Natural killer cell (primary cell): ENCODE measurements around the gene PPIF. TPM values are rescaled to one million over a fixed set of nuclear protein-coding genes. Genes with fewer than 3 reads are reported as not detected.

Experiments used
- ATAC-seq, 3 donors: fragments of 150-1000 bp in 2 of 3; fragments of 200-7000 bp in 1 of 3; cut with Tn5 transposase; 1 replicate in 1 of 3; 2 replicates in 2 of 3; pipeline ENCODE4 v1.10.0; 2021; ENCODE audit warnings: mild to moderate bottlenecking in 2 of 3, moderate library complexity in 2 of 3
- DNase-seq, 2 donors: peaks; one replicate each; pipeline versions ENCODE4 v3.0.0 to v3.0.0-alpha.2; 2013 to 2021; ENCODE audit warnings: mixed read lengths in 1 of 2
- H3K27ac ChIP-seq: one replicate; pipeline ENCODE4 v1.5.1; 2013; ENCODE audit warnings: mild to moderate bottlenecking, low read length
- H3K27me3 ChIP-seq: one replicate; pipeline ENCODE4 v1.6.1; 2013; ENCODE audit warnings: low read length; ENCODE audit not compliant: control insufficient read depth, insufficient read depth
- H3K36me3 ChIP-seq: one replicate; pipeline ENCODE4 v1.6.1; 2013; ENCODE audit warnings: low read length; ENCODE audit not compliant: control insufficient read depth, insufficient read depth
- H3K4me1 ChIP-seq: one replicate; pipeline ENCODE4 v1.6.1; 2013; ENCODE audit warnings: low read length; ENCODE audit not compliant: control insufficient read depth, insufficient read depth
- H3K4me3 ChIP-seq: one replicate; pipeline ENCODE4 v1.5.1; 2013; ENCODE audit warnings: low read length
- H3K9me3 ChIP-seq: one replicate; pipeline ENCODE4 v1.6.1; 2013; ENCODE audit warnings: low read length; ENCODE audit not compliant: control insufficient read depth, insufficient read depth
- H3K27ac Mint-ChIP-seq, 2 donors: one replicate each; pipeline ENCODE4 v1.8.0; 2022; ENCODE audit warnings: mild to moderate bottlenecking in 2 of 2, mixed read lengths in 2 of 2, moderate library complexity in 1 of 2
- H3K27me3 Mint-ChIP-seq, 2 donors: one replicate each; pipeline ENCODE4 v1.8.0; 2022; ENCODE audit warnings: low read depth in 2 of 2, mixed read lengths in 2 of 2
- H3K36me3 Mint-ChIP-seq: one replicate; pipeline ENCODE4 v1.8.0; 2022; ENCODE audit warnings: mixed read lengths
- H3K4me1 Mint-ChIP-seq, 2 donors: one replicate each; pipeline ENCODE4 v1.8.0; 2022; ENCODE audit warnings: mixed read lengths in 2 of 2
- H3K4me3 Mint-ChIP-seq: one replicate; pipeline ENCODE4 v1.8.0; 2022; ENCODE audit warnings: mild to moderate bottlenecking, moderate library complexity, mixed read lengths
- H3K9me3 Mint-ChIP-seq, 2 donors: one replicate each; pipeline ENCODE4 v1.8.0; 2022; ENCODE audit warnings: mixed read lengths in 2 of 2
- CTCF ChIP-seq: fragments of 200-600 bp; IDR thresholded peaks from one replicate; pipeline ENCODE4 v1.8.0; 2022; ENCODE audit warnings: antibody characterized with exemption
- WGBS: methylation state at CpG from one replicate; pipeline ENCODE4 v1.1.7; 2013; ENCODE audit warnings: missing lambda C conversion rate; ENCODE audit not compliant: insufficient coverage; 5-methylcytosine and 5-hydroxymethylcytosine counted together
- intact Hi-C: fragments of 100-400 bp; cut with micrococcal nuclease; formaldehyde crosslinking; loops from one replicate; pipeline ENCODE4 v1.14.2; 2022
- total RNA-seq, 4 donors: library from RNA; stranded (reverse); fragments of 120-200 nt in 1 of 4; gene quantifications; one replicate each; pipeline versions ENCODE4 v1.2.3 to v1.2.4, GENCODE V29; 2013 to 2022

Gene PPIF
- total RNA-seq, 3 donors from 2014 or later (not counting 1 experiment from before 2014, with no cell fraction given), result 59.5 to 99.1 (median 66.3) TPM

DNA sequence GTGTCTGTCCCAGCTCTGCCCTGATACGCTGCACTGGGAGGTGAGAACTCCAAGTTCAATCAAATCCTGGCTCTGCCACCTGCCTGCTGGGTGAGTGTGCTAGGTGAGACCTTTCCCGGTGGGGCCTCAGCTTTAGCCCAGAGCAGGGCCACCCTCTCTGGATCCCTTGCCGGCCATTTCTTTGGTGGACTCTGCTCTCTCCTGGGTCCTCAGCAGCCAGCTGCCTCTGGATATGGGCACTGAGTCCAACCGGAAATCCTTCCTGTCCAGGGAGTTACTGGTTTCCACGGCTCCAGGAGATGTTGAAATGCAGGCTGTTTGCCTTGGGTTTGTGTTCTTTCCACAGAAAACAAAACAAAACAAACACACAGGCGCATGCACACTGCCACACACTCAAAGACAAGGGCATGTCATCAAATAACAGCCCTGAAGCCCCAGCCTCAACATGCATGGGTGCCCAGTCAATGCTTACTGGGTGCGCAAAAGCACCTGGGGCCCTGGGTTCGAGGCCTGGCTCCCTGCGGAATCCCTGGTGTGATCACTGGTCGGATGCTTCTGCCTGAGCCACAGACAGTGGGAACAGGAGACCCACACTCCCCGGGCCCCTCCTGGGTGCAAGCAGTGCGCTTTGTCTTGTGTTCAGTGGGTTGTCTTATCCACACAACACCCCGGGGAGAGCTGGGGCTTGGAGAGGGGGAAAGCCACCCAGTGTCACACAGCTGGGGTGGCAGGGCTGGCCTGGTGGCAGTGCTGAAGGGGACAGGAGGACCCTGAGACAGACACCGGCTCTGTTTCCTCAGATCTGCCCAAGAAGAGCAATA lies 33.1 kb downstream of the PPIF start:
- Histone ChIP-seq H3K9me3 (no peaks in the 10 kb centered on the region), H3K27me3 (no peaks in the 10 kb centered on the region), H3K4me3 (no peak overlapping the region), H3K36me3 (no peaks in the 10 kb centered on the region), H3K4me1 (no peaks in the 10 kb centered on the region), H3K27ac (no peak overlapping the region)
- ATAC-seq (no peak), DNase-seq (peak in 1 of 2 donors; percentile 10)
- H3K4me1 Mint-ChIP-seq, result no peaks in the 10 kb centered on the region
- no peaks in the 10 kb centered on the region for H3K9me3 Mint-ChIP-seq
- H3K36me3 Mint-ChIP-seq, result no peaks in the 10 kb centered on the region
- no peak for TF ChIP-seq CTCF
- H3K4me3 Mint-ChIP-seq, result no peak overlapping the region
- H3K27ac Mint-ChIP-seq, result no peak overlapping the region
- intact Hi-C loops, result no loop called here
- 84% methylated on average over 14 of the region's 14 CpGs for WGBS
- H3K27me3 Mint-ChIP-seq, result no peaks in the 10 kb centered on the region

DNA sequence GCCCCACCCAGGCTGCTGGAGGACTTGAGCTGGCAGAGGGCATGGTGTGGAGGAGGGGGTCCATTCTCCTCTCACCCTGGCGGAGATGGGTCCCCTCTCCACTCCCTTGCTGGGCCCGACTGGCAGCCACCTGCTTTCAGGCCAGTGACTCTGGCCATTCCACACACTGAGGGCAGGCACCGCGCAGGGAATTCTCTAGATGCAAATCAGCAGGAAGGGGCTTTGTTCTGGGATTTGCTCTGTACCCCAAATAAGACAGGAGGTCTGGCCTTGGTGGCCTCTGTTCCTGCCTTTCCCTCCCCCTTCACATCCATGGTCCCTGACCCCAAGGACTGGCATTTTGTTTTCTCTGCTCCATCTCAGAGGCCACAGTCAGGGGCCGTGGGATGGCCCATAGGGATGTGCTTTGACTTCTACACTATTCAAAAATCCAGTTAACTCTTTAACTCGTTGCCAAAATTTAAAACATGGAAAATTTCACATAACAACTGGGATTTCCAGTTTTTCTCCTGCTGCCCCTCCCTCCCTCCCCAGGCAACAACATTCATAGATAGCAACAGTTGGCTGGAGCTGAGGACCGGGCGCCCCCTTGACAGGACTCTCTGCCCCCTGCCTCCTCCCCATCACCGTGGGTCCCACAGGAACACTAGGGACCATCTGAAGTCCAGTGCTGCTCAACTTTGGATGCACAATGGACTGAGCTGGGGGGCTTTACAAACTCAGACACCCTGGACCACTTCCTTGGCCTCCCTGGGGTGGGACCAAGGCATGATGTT lies 33.9 kb downstream of the PPIF start:
- H3K9me3 Mint-ChIP-seq, result no peaks in the 10 kb centered on the region
- no peak overlapping the region for H3K4me3 Mint-ChIP-seq
- Histone ChIP-seq H3K4me1 (no peaks in the 10 kb centered on the region), H3K4me3 (no peak overlapping the region), H3K36me3 (no peaks in the 10 kb centered on the region), H3K9me3 (no peaks in the 10 kb centered on the region), H3K27ac (no peak overlapping the region), H3K27me3 (no peaks in the 10 kb centered on the region)
- no peaks in the 10 kb centered on the region for H3K27me3 Mint-ChIP-seq
- H3K27ac Mint-ChIP-seq, result no peak overlapping the region
- ATAC-seq, result no peak
- H3K36me3 Mint-ChIP-seq, result no peaks in the 10 kb centered on the region
- H3K4me1 Mint-ChIP-seq, result no peaks in the 10 kb centered on the region
- DNase-seq, result peak in 1 of 2 donors; percentile 6
- intact Hi-C loops, result no loop called here
- TF ChIP-seq CTCF, result no peak
- WGBS, result 89% methylated on average over 9 of the region's 9 CpGs

DNA sequence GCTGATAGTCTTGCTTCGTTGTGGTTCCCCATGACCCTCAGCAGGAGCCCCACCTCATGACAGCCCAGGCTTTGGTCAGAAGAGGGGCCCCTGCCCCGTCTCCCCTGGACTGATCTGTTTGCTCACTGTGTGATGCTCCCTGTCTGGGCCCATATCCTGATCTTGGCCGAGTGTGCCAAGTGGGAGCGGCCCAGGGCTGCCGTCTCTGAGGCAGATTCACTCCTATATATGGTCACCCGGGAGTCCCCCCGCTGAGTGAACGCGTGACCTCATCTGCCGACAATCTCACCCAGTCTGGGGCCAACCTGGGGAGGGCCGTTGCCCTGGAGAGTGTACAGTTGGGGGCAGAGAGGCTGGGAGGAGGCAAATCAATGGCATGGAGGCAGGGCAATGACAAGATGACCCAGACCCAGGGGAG lies 34.5 kb downstream of the PPIF start:
- Mint-ChIP-seq H3K9me3 (no peaks in the 10 kb centered on the region), H3K4me1 (no peaks in the 10 kb centered on the region), H3K27me3 (no peaks in the 10 kb centered on the region), H3K27ac (no peak overlapping the region), H3K4me3 (no peak overlapping the region), H3K36me3 (no peaks in the 10 kb centered on the region)
- DNase-seq (peak in 1 of 2 donors; percentile 4), ATAC-seq (no peak)
- H3K36me3 ChIP-seq, result no peaks in the 10 kb centered on the region
- intact Hi-C loops, result no loop called here
- no peaks in the 10 kb centered on the region for H3K4me1 ChIP-seq
- no peak for TF ChIP-seq CTCF
- no peaks in the 10 kb centered on the region for H3K27me3 ChIP-seq
- WGBS, result 91% methylated on average over 11 of the region's 11 CpGs
- H3K27ac ChIP-seq, result no peak overlapping the region
- H3K9me3 ChIP-seq, result no peaks in the 10 kb centered on the region
- H3K4me3 ChIP-seq, result no peak overlapping the region
